Upper lobe of right lung (tissue), 1 donor: Measurements from ENCODE around the gene TMEM184A. TPM values are rescaled to one million over a fixed set of nuclear protein-coding genes. Genes with fewer than 3 reads are reported as not detected.

Source experiments
- ATAC-seq: fragments of 200-7000 bp; cut with Tn5 transposase; one replicate; pipeline ENCODE4 v1.9.1; 2020; ENCODE audit warnings: mild to moderate bottlenecking, moderate library complexity
- DNase-seq: peaks from one replicate; pipeline ENCODE4 v3.0.0-alpha.2; 2020
- H3K27ac ChIP-seq: fragments of 200-600 bp; one replicate; pipeline ENCODE4 v1.8.0; 2022
- H3K27me3 ChIP-seq: fragments of 200-600 bp; one replicate; pipeline ENCODE4 v1.8.0; 2022; ENCODE audit warnings: mild to moderate bottlenecking
- H3K36me3 ChIP-seq: fragments of 200-600 bp; one replicate; pipeline ENCODE4 v1.8.0; 2022
- H3K4me1 ChIP-seq: fragments of 200-600 bp; one replicate; pipeline ENCODE4 v1.8.0; 2022
- H3K4me3 ChIP-seq: fragments of 200-600 bp; one replicate; pipeline ENCODE4 v1.8.0; 2022; ENCODE audit warnings: mild to moderate bottlenecking
- H3K9me3 ChIP-seq: fragments of 200-600 bp; one replicate; pipeline ENCODE4 v1.8.0; 2022
- intact Hi-C: fragments of 100-400 bp; cut with DNase I; formaldehyde crosslinking; loops from one replicate; pipeline ENCODE4 v1.11.0; 2022
- total RNA-seq: library from RNA; stranded (reverse); fragmentation: NEBNext Ultra II Directional; extraction: Animal tissue kit (Norgen Biotek cat#: 25700); gene quantifications from one replicate; pipeline ENCODE4 v1.2.1, GENCODE V29; 2021
- TF ChIP-seq, protein P1 (sequence below): fragments of 200-600 bp; IDR thresholded peaks from one replicate; pipeline ENCODE4 v1.8.0; 2022; ENCODE audit warnings: antibody characterized with exemption
- donor health status: DM: no; HTN: yes; CAD: no; lungs with severe emphysema.

The TMEM184A gene
- total RNA-seq, 1 donor from 2014 or later, result 4.4 TPM

DNA sequence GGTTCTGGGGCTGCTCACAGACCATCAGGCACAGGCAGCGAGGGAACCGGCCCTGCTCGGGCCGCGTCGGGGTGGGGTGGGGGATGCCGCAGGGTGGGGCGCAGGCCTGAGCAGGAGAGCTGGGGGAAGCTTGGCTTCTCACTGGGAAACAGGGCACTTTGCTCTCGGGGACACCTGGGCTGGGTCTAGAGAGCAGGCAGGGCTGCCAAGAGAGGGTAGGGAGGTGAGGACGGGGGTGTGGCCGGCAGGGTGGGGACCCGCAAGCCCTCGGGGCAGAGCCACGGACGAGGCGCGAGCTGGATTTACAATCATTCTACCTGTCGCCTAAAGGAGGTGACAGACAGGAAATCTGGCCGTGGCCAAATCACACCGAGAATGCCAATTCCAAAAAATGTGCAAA is 62.9 kb downstream of the TMEM184A start:
- H3K4me3 ChIP-seq, result no peak overlapping the region
- H3K27me3 ChIP-seq, result no peaks in the 10 kb centered on the region
- DNase-seq (no peak), ATAC-seq (no peak)
- H3K36me3 ChIP-seq, result peaks cover 86% of the 10 kb centered on the region
- no peaks in the 10 kb centered on the region for H3K4me1 ChIP-seq
- H3K27ac ChIP-seq, result no peak overlapping the region
- intact Hi-C loops, result no loop called here
- TF ChIP-seq, protein P1, sequence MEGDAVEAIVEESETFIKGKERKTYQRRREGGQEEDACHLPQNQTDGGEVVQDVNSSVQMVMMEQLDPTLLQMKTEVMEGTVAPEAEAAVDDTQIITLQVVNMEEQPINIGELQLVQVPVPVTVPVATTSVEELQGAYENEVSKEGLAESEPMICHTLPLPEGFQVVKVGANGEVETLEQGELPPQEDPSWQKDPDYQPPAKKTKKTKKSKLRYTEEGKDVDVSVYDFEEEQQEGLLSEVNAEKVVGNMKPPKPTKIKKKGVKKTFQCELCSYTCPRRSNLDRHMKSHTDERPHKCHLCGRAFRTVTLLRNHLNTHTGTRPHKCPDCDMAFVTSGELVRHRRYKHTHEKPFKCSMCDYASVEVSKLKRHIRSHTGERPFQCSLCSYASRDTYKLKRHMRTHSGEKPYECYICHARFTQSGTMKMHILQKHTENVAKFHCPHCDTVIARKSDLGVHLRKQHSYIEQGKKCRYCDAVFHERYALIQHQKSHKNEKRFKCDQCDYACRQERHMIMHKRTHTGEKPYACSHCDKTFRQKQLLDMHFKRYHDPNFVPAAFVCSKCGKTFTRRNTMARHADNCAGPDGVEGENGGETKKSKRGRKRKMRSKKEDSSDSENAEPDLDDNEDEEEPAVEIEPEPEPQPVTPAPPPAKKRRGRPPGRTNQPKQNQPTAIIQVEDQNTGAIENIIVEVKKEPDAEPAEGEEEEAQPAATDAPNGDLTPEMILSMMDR, result no peak
- no peaks in the 10 kb centered on the region for H3K9me3 ChIP-seq

GRCh38 chr7:1492640-1493039 is 63.4 kb downstream of the TMEM184A start:
- TF ChIP-seq, protein P1, result no peak
- no peak overlapping the region for H3K27ac ChIP-seq
- DNase-seq, result no peak
- H3K36me3 ChIP-seq, result peaks cover 85% of the 10 kb centered on the region
- no peak overlapping the region for H3K4me3 ChIP-seq
- H3K4me1 ChIP-seq, result no peaks in the 10 kb centered on the region
- intact Hi-C loops, result no loop called here
- no peaks in the 10 kb centered on the region for H3K27me3 ChIP-seq
- no peak for ATAC-seq
- no peaks in the 10 kb centered on the region for H3K9me3 ChIP-seq

Other genes with a start within 250 kb of the TMEM184A start
- 37.6 TPM for gene MICALL2, start 96.7 kb downstream of the TMEM184A start, total RNA-seq
- gene INTS1, start 51.8 kb downstream of the TMEM184A start, total RNA-seq, result 49.2 TPM
- gene MAFK, start 25.5 kb downstream of the TMEM184A start, total RNA-seq, result 64.8 TPM
- 20.3 TPM for gene PSMG3, start 13.8 kb upstream of the TMEM184A start, total RNA-seq
- gene ELFN1, start 114.1 kb upstream of the TMEM184A start, total RNA-seq, result 4.3 TPM